H9 (cell line): ENCODE measurements around the gene MLH1. TPM values are rescaled to one million over a fixed set of nuclear protein-coding genes. Genes with fewer than 3 reads are reported as not detected.

Source experiments
- DNase-seq: peaks from one replicate; pipeline ENCODE4 v3.0.0-alpha.2; 2017
- H2AFZ ChIP-seq: one replicate; pipeline ENCODE4 v1.6.1; 2013; ENCODE audit warnings: mild to moderate bottlenecking, low read length, control low read depth, moderate library complexity
- H2AK5ac ChIP-seq: 2 replicates; pipeline ENCODE4 v1.6.1; 2013; ENCODE audit warnings: low read length, control low read depth, mixed read lengths; ENCODE audit not compliant: insufficient read length
- H2BK120ac ChIP-seq: one replicate; pipeline ENCODE4 v1.6.1; 2013; ENCODE audit warnings: low read depth, mild to moderate bottlenecking, low read length, control low read depth, inconsistent platforms; ENCODE audit not compliant: poor library complexity, severe bottlenecking
- H2BK12ac ChIP-seq: 2 replicates; pipeline ENCODE4 v1.6.1; 2013; ENCODE audit warnings: low read length, control low read depth, mixed read lengths, low read depth; ENCODE audit not compliant: insufficient read length
- H2BK15ac ChIP-seq: 2 replicates; pipeline ENCODE4 v1.6.1; 2013; ENCODE audit warnings: low read depth, low read length, control low read depth
- H2BK20ac ChIP-seq: one replicate; pipeline ENCODE4 v1.6.1; 2013; ENCODE audit warnings: low read depth, mild to moderate bottlenecking, low read length, control low read depth, inconsistent platforms; ENCODE audit not compliant: poor library complexity, severe bottlenecking
- H2BK5ac ChIP-seq: 2 replicates; pipeline ENCODE4 v1.6.1; 2013; ENCODE audit warnings: low read length, control low read depth, mixed read lengths; ENCODE audit not compliant: insufficient read length
- H3K14ac ChIP-seq: 2 replicates; pipeline ENCODE4 v1.6.1; 2013; ENCODE audit warnings: low read length, control low read depth; ENCODE audit not compliant: insufficient read depth
- H3K18ac ChIP-seq: 2 replicates; pipeline ENCODE4 v1.6.1; 2013; ENCODE audit warnings: low read depth, mild to moderate bottlenecking, mixed read lengths, low read length, control low read depth; ENCODE audit not compliant: insufficient read length
- H3K23ac ChIP-seq: 2 replicates; pipeline ENCODE4 v1.6.1; 2013; ENCODE audit warnings: low read length, control low read depth, mixed read lengths, low read depth; ENCODE audit not compliant: insufficient read length
- H3K23me2 ChIP-seq: 2 replicates; pipeline ENCODE4 v1.6.1; 2013; ENCODE audit warnings: low read depth, mild to moderate bottlenecking, mixed read lengths, low read length, control low read depth; ENCODE audit not compliant: insufficient read length, poor library complexity, severe bottlenecking
- H3K27ac ChIP-seq: 2 replicates; pipeline ENCODE4 v1.5.1; 2013; ENCODE audit warnings: low read length, control low read depth, mixed read lengths, low read depth; ENCODE audit not compliant: insufficient read length
- H3K27me3 ChIP-seq: 2 replicates; pipeline ENCODE4 v1.6.1; 2013; ENCODE audit warnings: low read length, control low read depth, inconsistent platforms; ENCODE audit not compliant: insufficient read depth
- H3K4ac ChIP-seq: 2 replicates; pipeline ENCODE4 v1.6.1; 2013; ENCODE audit warnings: low read depth, mild to moderate bottlenecking, control low read depth, inconsistent platforms, low read length, moderate library complexity
- H3K4me1 ChIP-seq: 2 replicates; pipeline ENCODE4 v1.6.1; 2013; ENCODE audit warnings: low read length, control low read depth, inconsistent platforms; ENCODE audit not compliant: insufficient read depth
- H3K4me2 ChIP-seq: 2 replicates; pipeline ENCODE4 v1.6.1; 2013; ENCODE audit warnings: low read length, control low read depth, mixed read lengths; ENCODE audit not compliant: insufficient read length, insufficient read depth
- H3K56ac ChIP-seq: 2 replicates; pipeline ENCODE4 v1.6.1; 2013; ENCODE audit warnings: low read depth, mild to moderate bottlenecking, mixed read lengths, low read length, control low read depth; ENCODE audit not compliant: insufficient read length
- H3K79me1 ChIP-seq: 2 replicates; pipeline ENCODE4 v1.6.1; 2013; ENCODE audit warnings: low read depth, mild to moderate bottlenecking, moderate library complexity, low read length, control low read depth, inconsistent platforms; ENCODE audit not compliant: insufficient read depth, poor library complexity, severe bottlenecking
- H3K79me2 ChIP-seq: 2 replicates; pipeline ENCODE4 v1.6.1; 2013; ENCODE audit warnings: low read length, control low read depth, inconsistent platforms; ENCODE audit not compliant: insufficient read depth
- H3K9ac ChIP-seq: 2 replicates; pipeline ENCODE4 v1.6.1; 2013; ENCODE audit warnings: low read length, control low read depth, mixed read lengths; ENCODE audit not compliant: insufficient read length; ENCODE audit errors: extremely low read depth
- H3K9me3 ChIP-seq: one replicate; pipeline ENCODE4 v1.6.1; 2013; ENCODE audit warnings: low read depth, low read length, inconsistent platforms; ENCODE audit not compliant: control insufficient read depth
- H3T11ph ChIP-seq: one replicate; pipeline ENCODE4 v1.6.1; 2013; ENCODE audit warnings: mild to moderate bottlenecking, low read length, control low read depth, inconsistent platforms
- H4K20me1 ChIP-seq: one replicate; pipeline ENCODE4 v1.6.1; 2013; ENCODE audit not compliant: control insufficient read depth, insufficient read length, insufficient read depth
- H4K5ac ChIP-seq: 2 replicates; pipeline ENCODE4 v1.6.1; 2013; ENCODE audit warnings: low read depth, mild to moderate bottlenecking, mixed read lengths, low read length, control low read depth; ENCODE audit not compliant: insufficient read length
- H4K8ac ChIP-seq: replicated peaks from 2 replicates; pipeline ENCODE4 v1.6.1; 2013; ENCODE audit warnings: low read length, control low read depth, mixed read lengths, low read depth; ENCODE audit not compliant: insufficient read length
- H4K91ac ChIP-seq: 2 replicates; pipeline ENCODE4 v1.6.1; 2013; ENCODE audit warnings: low read depth, mild to moderate bottlenecking, moderate library complexity, mixed read lengths, low read length, control low read depth; ENCODE audit not compliant: insufficient read length
- H3K27ac Mint-ChIP-seq, 3 experiments: 2 replicates in 2 of 3; 3 replicates in 1 of 3; pipeline ENCODE4 v1.8.0; 2020 to 2021; ENCODE audit warnings: mixed read lengths in 3 of 3, mild to moderate bottlenecking in 1 of 3, moderate library complexity in 1 of 3
- H3K27me3 Mint-ChIP-seq: 2 replicates; pipeline ENCODE4 v1.8.0; 2021; ENCODE audit warnings: low read depth, mild to moderate bottlenecking, moderate library complexity, mixed read lengths
- H3K36me3 Mint-ChIP-seq, 3 experiments: 2 replicates in 2 of 3; 3 replicates in 1 of 3; pipeline ENCODE4 v1.8.0; 2020 to 2021; ENCODE audit warnings: low read depth in 3 of 3, mixed read lengths in 3 of 3; ENCODE audit not compliant: insufficient read depth in 1 of 3
- H3K4me1 Mint-ChIP-seq, 2 experiments: 2 replicates each; pipeline ENCODE4 v1.8.0; 2020; ENCODE audit warnings: mixed read lengths in 2 of 2
- H3K4me3 Mint-ChIP-seq, 2 experiments: 2 replicates in 1 of 2; 3 replicates in 1 of 2; pipeline ENCODE4 v1.8.0; 2020 to 2021; ENCODE audit warnings: mild to moderate bottlenecking in 2 of 2, mixed read lengths in 2 of 2, moderate library complexity in 1 of 2
- H3K9me3 Mint-ChIP-seq, 2 experiments: 2 replicates in 1 of 2; 3 replicates in 1 of 2; pipeline ENCODE4 v1.8.0; 2020; ENCODE audit warnings: mild to moderate bottlenecking in 2 of 2, mixed read lengths in 2 of 2, moderate library complexity in 1 of 2
- WGBS: extraction: QIAGEN DNeasy Blood & Tissue Kit; methylation state at CpG from one replicate; pipeline ENCODE4 v1.1.7; 2013; ENCODE audit warnings: missing lambda C conversion rate, low lambda C conversion rate, mixed read lengths; ENCODE audit not compliant: insufficient read length; ENCODE audit errors: extremely low coverage; 5-methylcytosine and 5-hydroxymethylcytosine counted together
- total RNA-seq: library from RNA; stranded (reverse); gene quantifications from 2 replicates; pipeline ENCODE4 v1.2.1, GENCODE V29; 2021
- TF ChIP-seq, protein P1 (sequence below): fragments of 200-600 bp; sonication (generic); conservative IDR thresholded peaks from 3 replicates; pipeline ENCODE4 v1.8.0; 2021; ENCODE audit warnings: antibody characterized with exemption, mild to moderate bottlenecking

MLH1 gene
- total RNA-seq, 1 experiment from 2014 or later: 45.1 TPM

DNA sequence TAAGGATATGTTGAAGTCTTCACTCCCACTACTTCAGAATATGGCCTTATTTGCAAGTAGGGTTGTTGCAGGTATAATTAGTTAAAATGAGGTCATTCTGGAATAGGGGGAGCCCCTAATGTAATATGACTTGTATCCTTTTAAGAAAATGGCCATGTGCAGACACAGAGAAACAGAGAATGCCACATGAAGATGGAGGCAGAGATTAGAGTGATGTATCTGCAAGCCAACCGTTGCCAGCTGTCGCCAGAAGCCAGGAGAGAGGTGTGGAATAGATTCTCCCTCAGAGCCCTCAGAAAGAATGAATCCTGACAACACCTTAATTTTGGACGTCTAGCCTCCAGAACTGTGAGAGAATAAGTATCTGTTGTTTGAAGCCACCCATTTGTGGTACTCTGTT is 37.2 kb upstream of the MLH1 start:
- H3K79me1 ChIP-seq: no peaks in the 10 kb centered on the region
- no peak overlapping the region for H2BK12ac ChIP-seq
- no peak overlapping the region for H2BK120ac ChIP-seq
- H3K79me2 ChIP-seq: no peaks in the 10 kb centered on the region
- no peak overlapping the region for H2BK20ac ChIP-seq
- no peak overlapping the region for H2AFZ ChIP-seq
- no peak overlapping the region for H3K4ac ChIP-seq
- no peaks in the 10 kb centered on the region for H3K4me1 ChIP-seq
- Mint-ChIP-seq H3K27me3 (no peaks in the 10 kb centered on the region), H3K36me3 (no peaks in the 10 kb centered on the region), H3K9me3 (no peaks in the 10 kb centered on the region; a peak in 1 of 5 replicates), H3K4me3 (no peak overlapping the region), H3K27ac (no peak overlapping the region; a peak in 1 of 7 replicates), H3K4me1 (peaks cover 3 to 12% of the 10 kb centered on the region in 2 experiments; a peak in 3 of 4 replicates)
- no peak overlapping the region for H3K14ac ChIP-seq
- no CpG with 5 or more reads among the region's 3 CpGs for WGBS
- no peaks in the 10 kb centered on the region for H4K20me1 ChIP-seq
- H4K8ac ChIP-seq: no peak overlapping the region
- H3K23ac ChIP-seq: no peak overlapping the region
- H3K9ac ChIP-seq: no peak overlapping the region
- no peak overlapping the region for H3K27ac ChIP-seq
- H2AK5ac ChIP-seq: no peak overlapping the region
- no peak overlapping the region for H4K5ac ChIP-seq
- no peaks in the 10 kb centered on the region for H3K27me3 ChIP-seq
- no peaks in the 10 kb centered on the region for H3K9me3 ChIP-seq
- DNase-seq: no peak
- H3K56ac ChIP-seq: no peak overlapping the region
- TF ChIP-seq, protein P1, sequence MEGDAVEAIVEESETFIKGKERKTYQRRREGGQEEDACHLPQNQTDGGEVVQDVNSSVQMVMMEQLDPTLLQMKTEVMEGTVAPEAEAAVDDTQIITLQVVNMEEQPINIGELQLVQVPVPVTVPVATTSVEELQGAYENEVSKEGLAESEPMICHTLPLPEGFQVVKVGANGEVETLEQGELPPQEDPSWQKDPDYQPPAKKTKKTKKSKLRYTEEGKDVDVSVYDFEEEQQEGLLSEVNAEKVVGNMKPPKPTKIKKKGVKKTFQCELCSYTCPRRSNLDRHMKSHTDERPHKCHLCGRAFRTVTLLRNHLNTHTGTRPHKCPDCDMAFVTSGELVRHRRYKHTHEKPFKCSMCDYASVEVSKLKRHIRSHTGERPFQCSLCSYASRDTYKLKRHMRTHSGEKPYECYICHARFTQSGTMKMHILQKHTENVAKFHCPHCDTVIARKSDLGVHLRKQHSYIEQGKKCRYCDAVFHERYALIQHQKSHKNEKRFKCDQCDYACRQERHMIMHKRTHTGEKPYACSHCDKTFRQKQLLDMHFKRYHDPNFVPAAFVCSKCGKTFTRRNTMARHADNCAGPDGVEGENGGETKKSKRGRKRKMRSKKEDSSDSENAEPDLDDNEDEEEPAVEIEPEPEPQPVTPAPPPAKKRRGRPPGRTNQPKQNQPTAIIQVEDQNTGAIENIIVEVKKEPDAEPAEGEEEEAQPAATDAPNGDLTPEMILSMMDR: no peak
- H2BK15ac ChIP-seq: no peak overlapping the region
- H2BK5ac ChIP-seq: no peak overlapping the region
- no peak overlapping the region for H3T11ph ChIP-seq
- no peaks in the 10 kb centered on the region for H3K23me2 ChIP-seq
- no peak overlapping the region for H4K91ac ChIP-seq
- no peak overlapping the region for H3K18ac ChIP-seq
- no peak overlapping the region for H3K4me2 ChIP-seq
